NCI-H146 treated with DMSO at 0.1 percent for 48 hours (cell line): Measurements from ENCODE around the gene FZD4.

Experiments
- DNase-seq: peaks from one replicate; lab custom pipeline; 2025; ENCODE audit not compliant: unreplicated experiment; lab: John Stamatoyannopoulos, UW

The FZD4 gene

GRCh38 chr11:86914865-86915519 lies 40.2 kb downstream of the FZD4 start:
- DNase-seq: no peak

- no peak for DNase-seq
Observed at GRCh38 chr11:86912238-86912637, 43.0 kb downstream of the FZD4 start.

DNA sequence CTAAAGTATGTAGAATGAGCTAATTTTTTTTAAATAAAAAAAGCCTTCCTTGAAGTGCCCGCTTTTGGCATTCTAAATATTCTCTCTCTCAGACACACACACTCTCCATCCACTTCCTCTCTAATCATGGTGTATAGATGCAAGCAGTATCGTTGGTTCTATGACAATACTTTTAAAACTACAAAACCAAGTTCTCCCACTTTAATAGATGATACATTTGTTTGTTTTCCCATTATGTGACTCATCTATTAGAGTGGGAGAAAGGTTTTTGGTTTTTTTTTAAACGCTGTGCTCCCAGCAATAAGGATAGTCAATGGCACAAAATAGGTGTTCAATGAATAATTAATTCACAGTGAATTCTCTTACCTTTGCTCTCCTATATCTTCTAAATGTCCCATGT lies 44.6 kb downstream of the FZD4 start:
- no peak for DNase-seq

- no peak for DNase-seq
Observed at GRCh38 chr11:86906198-86906597, 49.0 kb downstream of the FZD4 start.

DNA sequence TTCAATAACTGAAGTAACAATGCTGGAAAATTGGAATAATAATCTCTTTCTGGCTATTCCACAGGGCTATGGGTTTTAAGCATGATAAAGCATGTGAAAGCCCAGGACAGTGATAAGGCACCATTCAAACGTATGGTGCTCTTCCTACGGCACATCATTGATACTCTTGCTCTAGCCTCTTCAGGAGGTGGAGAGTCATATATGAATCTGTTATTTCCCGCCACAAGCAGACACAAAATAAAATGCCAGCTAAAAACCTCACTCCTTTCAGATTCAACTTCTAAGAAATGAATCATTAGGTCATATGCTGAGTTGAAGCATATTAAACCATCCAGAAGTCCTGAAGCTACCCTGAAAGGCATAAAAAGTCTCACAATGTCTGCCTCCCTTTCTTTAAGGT lies 49.9 kb downstream of the FZD4 start:
- DNase-seq: no peak

DNA sequence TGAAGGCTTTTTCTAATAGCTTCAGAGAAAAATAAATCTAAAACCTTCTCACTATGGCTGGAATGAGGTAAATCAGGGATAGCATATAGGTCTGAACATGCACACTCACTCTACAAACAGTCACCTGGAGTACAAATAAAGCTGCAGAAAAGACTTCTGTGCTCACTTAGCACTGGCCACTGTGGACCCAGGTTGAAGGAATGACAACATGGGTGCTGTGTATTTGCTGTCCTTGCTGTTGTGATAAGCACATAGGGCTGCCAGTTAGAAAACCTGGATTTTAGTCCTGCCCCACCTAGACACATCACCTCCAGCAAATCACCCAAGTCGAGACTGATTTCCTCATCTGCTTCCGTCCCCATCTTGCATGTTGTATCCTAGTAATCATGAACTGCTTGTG lies 51.2 kb downstream of the FZD4 start:
- DNase-seq: no peak

DNA sequence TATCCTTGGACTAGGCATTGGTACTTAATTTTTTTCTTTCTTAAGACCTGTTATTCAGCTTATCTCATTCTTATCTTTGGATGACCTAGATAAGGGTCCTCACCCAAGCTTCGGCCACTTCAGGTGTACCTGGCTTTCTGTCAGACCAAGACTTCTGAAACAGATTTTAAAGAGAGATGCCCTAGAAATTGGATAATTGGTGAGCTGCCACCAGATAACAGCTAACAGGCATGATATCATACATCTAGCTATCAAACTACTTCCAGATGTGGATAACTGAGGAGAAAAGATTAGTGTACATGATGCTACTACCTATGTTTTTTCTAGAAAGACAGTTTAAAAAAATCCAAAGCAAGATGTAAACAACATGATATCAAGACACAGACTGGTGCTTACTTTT lies 52.9 kb downstream of the FZD4 start:
- no peak for DNase-seq

DNA sequence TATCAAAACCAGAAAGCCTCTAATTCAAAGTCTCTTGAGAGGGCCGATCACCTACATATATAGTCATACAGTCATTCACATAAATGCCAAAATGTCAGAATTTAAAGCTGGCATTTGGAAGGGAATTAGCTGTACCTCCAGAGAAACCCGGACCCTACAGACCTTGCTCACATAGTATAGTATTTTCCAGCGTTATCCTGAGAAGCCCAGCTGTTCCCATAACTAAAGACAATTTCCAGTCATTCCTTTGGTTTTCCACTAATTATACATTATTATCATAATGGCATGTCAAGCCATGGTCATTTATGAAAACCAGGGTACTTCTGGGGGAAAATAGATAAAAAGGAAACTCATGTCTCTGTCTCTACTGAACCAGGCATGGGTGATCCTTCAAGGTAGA lies 53.6 kb downstream of the FZD4 start:
- DNase-seq: no peak

DNA sequence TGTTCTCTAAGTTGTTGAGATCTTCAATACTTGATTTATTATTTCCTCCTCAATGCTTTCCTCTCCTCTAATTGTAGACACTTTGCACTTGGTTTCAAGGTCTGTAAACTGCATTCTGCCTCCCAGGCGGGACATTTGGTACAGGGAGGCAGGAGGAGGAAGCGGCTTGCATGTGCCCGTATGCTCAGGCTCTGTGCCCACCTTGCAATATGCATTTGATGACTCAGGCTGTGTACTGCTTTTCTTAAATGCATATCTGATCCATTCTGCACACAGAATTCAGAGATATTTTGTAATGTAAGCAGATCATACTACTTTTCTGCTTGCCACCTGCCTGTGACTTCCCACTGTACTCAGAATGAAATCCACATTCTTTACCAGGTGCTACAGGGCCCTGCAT lies 55.0 kb downstream of the FZD4 start:
- no peak for DNase-seq

- no peak for DNase-seq
Observed at GRCh38 chr11:86898689-86899088, 56.5 kb downstream of the FZD4 start.

GRCh38 chr11:86896441-86896841 lies 58.8 kb downstream of the FZD4 start:
- DNase-seq: no peak
